Esophagus muscularis mucosa (tissue), 4 donors: ENCODE measurements around the gene RERG. TPM values are rescaled to one million over a fixed set of nuclear protein-coding genes. Genes with fewer than 3 reads are reported as not detected.

Source experiments
- DNase-seq: peaks from one replicate; pipeline ENCODE4 v3.0.0-alpha.2; 2017; ENCODE audit errors: extremely low spot score
- H3K27ac ChIP-seq, 4 donors: fragments of 200-600 bp; sonication (generic); replicated peaks in 1 of 4; 1 replicate in 3 of 4; 2 replicates in 1 of 4; pipeline ENCODE4 v1.5.1; 2016 to 2019; ENCODE audit warnings: mild to moderate bottlenecking in 1 of 4
- H3K27me3 ChIP-seq, 4 donors: fragments of 200-600 bp; sonication (generic); one replicate each; pipeline versions ENCODE4 v1.5.1 to v1.6.0; 2016 to 2019
- H3K36me3 ChIP-seq, 4 donors: fragments of 200-600 bp; sonication (generic); one replicate each; pipeline ENCODE4 v1.5.1; 2016 to 2019
- H3K4me1 ChIP-seq, 4 donors: fragments of 200-600 bp; sonication (generic); one replicate each; pipeline ENCODE4 v1.5.1; 2016 to 2019
- H3K4me3 ChIP-seq, 4 donors: fragments of 200-600 bp; sonication (generic); 1 replicate in 2 of 4; 2 replicates in 2 of 4; pipeline ENCODE4 v1.5.1; 2016 to 2019; ENCODE audit warnings: mild to moderate bottlenecking in 4 of 4, moderate library complexity in 1 of 4
- H3K9me3 ChIP-seq, 4 donors: fragments of 200-600 bp; sonication (generic); 1 replicate in 3 of 4; 2 replicates in 1 of 4; pipeline ENCODE4 v1.5.1; 2016 to 2019
- EP300 ChIP-seq: sonication (generic); formaldehyde crosslinking; IDR thresholded peaks from one replicate; pipeline ENCODE4 v1.6.1; 2017; ENCODE audit warnings: antibody characterized with exemption
- POLR2A ChIP-seq: fragments of 450-650 bp; IDR thresholded peaks from one replicate; pipeline ENCODE4 v1.6.1; 2017; ENCODE audit warnings: antibody characterized with exemption, moderate library complexity, mild to moderate bottlenecking, low read depth
- POLR2AphosphoS5 ChIP-seq, 2 donors: sonication (generic); formaldehyde crosslinking; IDR thresholded peaks; one replicate each; pipeline ENCODE4 v1.6.1; 2017; ENCODE audit warnings: antibody characterized with exemption in 2 of 2
- WGBS: methylation state at CpG from one replicate; pipeline ENCODE4 v1.1.5; 2018; 5-methylcytosine and 5-hydroxymethylcytosine counted together
- intact Hi-C: fragments of 100-400 bp; cut with DNase I; formaldehyde crosslinking; loops from one replicate; pipeline ENCODE4 v1.15.1; 2023
- total RNA-seq, 4 donors: library from RNA; depleted of rRNA; stranded (reverse); fragments of >200 nt; gene quantifications; one replicate each; pipeline versions ENCODE4 v1.1.0 to v1.2.1, GENCODE V29; 2016
- TF ChIP-seq, protein P1 (sequence below), 3 experiments: fragments of 200-600 bp in 2 of 3; fragments of 450-650 bp in 1 of 3; sonication (generic) in 2 of 3; IDR thresholded peaks; one replicate each; pipeline ENCODE4 v1.5.1; 2017 to 2019; ENCODE audit warnings: antibody characterized with exemption in 3 of 3, mild to moderate bottlenecking in 2 of 3, moderate library complexity in 1 of 3

RERG gene
- total RNA-seq, 4 donors from 2014 or later = 5.0 to 15.4 (median 12.7) TPM

DNA sequence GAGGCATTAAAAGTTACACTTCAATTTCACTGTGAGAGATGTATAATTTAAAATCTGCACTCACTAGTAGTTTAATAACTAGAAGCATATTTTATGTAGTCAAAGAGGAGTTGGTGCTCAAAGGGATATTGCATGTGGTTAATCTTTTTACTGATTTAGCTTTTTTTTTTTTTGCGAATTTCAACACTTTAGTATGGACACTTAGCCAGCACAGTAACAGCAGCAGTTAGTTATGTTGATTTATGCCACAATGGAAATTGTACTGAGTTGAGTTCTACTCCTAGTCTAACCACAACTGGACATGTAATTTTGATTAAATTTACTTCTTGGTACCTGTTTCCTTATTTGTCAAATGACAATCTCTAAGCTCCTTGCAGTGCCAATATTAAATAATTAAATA lies 104.2 kb downstream of the RERG start:
- Histone ChIP-seq H3K36me3 (no peaks in the 10 kb centered on the region), H3K27me3 (no peaks in the 10 kb centered on the region), H3K4me1 (peaks cover 0 to 8% (median 5%) of the 10 kb centered on the region in 4 donors), H3K27ac (no peak overlapping the region), H3K4me3 (no peak overlapping the region), H3K9me3 (no peaks in the 10 kb centered on the region)
- 53% methylated on average over 1 of the region's 1 CpG for WGBS
- DNase-seq = no peak
- TF ChIP-seq, protein P1, sequence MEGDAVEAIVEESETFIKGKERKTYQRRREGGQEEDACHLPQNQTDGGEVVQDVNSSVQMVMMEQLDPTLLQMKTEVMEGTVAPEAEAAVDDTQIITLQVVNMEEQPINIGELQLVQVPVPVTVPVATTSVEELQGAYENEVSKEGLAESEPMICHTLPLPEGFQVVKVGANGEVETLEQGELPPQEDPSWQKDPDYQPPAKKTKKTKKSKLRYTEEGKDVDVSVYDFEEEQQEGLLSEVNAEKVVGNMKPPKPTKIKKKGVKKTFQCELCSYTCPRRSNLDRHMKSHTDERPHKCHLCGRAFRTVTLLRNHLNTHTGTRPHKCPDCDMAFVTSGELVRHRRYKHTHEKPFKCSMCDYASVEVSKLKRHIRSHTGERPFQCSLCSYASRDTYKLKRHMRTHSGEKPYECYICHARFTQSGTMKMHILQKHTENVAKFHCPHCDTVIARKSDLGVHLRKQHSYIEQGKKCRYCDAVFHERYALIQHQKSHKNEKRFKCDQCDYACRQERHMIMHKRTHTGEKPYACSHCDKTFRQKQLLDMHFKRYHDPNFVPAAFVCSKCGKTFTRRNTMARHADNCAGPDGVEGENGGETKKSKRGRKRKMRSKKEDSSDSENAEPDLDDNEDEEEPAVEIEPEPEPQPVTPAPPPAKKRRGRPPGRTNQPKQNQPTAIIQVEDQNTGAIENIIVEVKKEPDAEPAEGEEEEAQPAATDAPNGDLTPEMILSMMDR (IDR thresholded peaks at IDR 0.05) = no peak
- no peak for TF ChIP-seq POLR2AphosphoS5 (IDR thresholded peaks at IDR 0.05)
- no peak for TF ChIP-seq EP300
- TF ChIP-seq POLR2A = no peak
- intact Hi-C loops = no loop called here

DNA sequence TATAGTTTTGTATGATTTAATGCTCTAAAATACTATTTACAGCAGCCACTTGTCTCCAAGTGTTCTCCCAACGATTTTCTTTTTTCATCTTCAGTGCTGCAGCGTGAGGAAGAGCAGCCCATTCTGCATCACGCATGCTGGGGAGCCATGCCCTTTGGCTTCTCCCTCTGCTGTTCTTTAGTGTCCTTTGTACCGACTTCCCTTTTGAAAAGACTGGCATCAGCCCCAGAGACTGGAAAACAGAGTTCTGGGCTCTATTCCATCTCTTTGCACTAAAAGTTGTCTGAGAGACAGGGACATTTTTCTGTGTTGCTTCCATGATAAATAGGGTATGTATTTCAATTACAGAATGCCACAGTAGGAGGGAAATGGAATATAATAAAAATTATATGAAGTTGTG lies 105.1 kb downstream of the RERG start:
- no peaks in the 10 kb centered on the region for H3K36me3 ChIP-seq
- no peak for TF ChIP-seq POLR2AphosphoS5 (IDR thresholded peaks at IDR 0.05)
- TF ChIP-seq POLR2A = no peak
- TF ChIP-seq, protein P1 (IDR thresholded peaks at IDR 0.05) = no peak
- no peaks in the 10 kb centered on the region for H3K9me3 ChIP-seq
- intact Hi-C loops = no loop called here
- H3K27ac ChIP-seq = no peak overlapping the region
- peaks cover 0 to 8% (median 5%) of the 10 kb centered on the region in 4 donors for H3K4me1 ChIP-seq
- 33% methylated on average over 4 of the region's 4 CpGs for WGBS
- no peak overlapping the region for H3K4me3 ChIP-seq
- no peaks in the 10 kb centered on the region for H3K27me3 ChIP-seq
- DNase-seq = no peak

DNA sequence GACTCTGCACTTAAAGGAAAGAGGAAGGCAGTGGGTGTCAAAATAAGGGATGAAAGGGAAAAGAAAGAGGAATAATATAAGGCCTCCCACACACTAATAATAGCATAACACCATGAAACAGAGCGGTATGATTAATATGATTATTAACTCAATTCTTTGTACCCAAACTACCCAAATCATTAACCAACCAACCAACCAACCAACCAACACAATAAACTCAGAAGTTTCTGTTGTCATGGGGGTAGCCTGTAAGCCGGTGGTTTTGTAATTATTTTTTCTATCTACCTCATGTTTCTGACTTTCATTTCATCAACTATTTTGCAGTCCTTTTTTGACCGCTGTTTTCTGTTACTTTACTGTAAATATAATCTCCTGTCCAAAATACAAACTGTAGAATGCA lies 105.8 kb downstream of the RERG start:
- Histone ChIP-seq H3K9me3 (no peaks in the 10 kb centered on the region), H3K27me3 (no peaks in the 10 kb centered on the region), H3K4me3 (no peak overlapping the region), H3K4me1 (peaks cover 0 to 8% (median 5%) of the 10 kb centered on the region in 4 donors), H3K27ac (no peak overlapping the region), H3K36me3 (no peaks in the 10 kb centered on the region)
- TF ChIP-seq POLR2A = no peak
- TF ChIP-seq, protein P1 (IDR thresholded peaks at IDR 0.05) = no peak
- no peak for TF ChIP-seq EP300
- no peak for TF ChIP-seq POLR2AphosphoS5 (IDR thresholded peaks at IDR 0.05)
- intact Hi-C loops = no loop called here
- WGBS = 88% methylated on average over 3 of the region's 3 CpGs
- no peak for DNase-seq

DNA sequence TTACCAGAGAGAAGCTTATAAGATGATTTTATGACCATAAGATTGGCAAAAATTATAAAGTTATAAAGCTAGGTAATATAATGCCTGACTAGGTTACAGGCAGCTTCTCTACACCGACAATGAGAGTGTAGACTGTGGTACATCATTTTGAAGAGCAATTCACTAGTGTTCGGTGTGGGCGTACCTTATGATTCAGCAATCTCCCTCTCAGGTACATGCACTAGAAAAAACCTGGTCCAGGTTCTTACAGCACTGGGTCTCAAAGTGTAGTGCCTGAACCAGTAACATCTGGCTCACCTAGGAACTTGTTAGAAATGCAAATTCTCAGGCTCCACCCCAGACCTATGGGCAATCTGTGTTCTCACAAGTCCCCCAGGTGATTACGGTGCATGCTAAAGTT lies 106.7 kb downstream of the RERG start:
- Histone ChIP-seq H3K4me3 (no peak overlapping the region), H3K27me3 (no peaks in the 10 kb centered on the region), H3K27ac (no peak overlapping the region), H3K36me3 (no peaks in the 10 kb centered on the region), H3K9me3 (no peaks in the 10 kb centered on the region), H3K4me1 (peaks cover 0 to 8% (median 5%) of the 10 kb centered on the region in 4 donors)
- 92% methylated on average over 4 of the region's 4 CpGs for WGBS
- TF ChIP-seq EP300 (no peak), POLR2AphosphoS5 (IDR thresholded peaks at IDR 0.05) (no peak), POLR2A (no peak)
- TF ChIP-seq, protein P1 (IDR thresholded peaks at IDR 0.05) = no peak
- intact Hi-C loops = no loop called here
- no peak for DNase-seq

DNA sequence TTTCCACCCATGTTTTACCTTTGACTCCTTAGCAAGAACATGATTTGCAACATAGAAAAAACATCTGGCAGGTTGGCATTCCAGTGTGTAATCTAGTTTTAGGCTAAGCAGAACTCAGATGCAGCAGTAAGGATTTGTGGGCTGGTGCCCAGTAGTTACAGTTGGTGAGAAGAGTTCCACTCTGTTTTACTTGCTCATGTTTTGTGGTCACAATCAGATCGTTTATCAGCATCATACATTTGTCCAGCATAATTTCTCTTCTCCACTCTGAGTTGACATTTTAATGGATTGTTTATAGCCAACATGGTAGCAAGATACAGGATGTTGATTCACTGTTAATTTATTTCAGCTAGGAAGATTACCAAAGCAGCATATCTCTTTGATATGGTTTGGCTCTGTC lies 128.4 kb downstream of the RERG start:
- Histone ChIP-seq H3K27me3 (no peaks in the 10 kb centered on the region), H3K4me3 (no peak overlapping the region), H3K27ac (no peak overlapping the region), H3K36me3 (no peaks in the 10 kb centered on the region), H3K4me1 (no peaks in the 10 kb centered on the region), H3K9me3 (no peaks in the 10 kb centered on the region)
- TF ChIP-seq EP300 (no peak), POLR2A (no peak), POLR2AphosphoS5 (IDR thresholded peaks at IDR 0.05) (no peak)
- TF ChIP-seq, protein P1 (IDR thresholded peaks at IDR 0.05) = no peak
- DNase-seq = no peak
- 57% methylated on average over 1 of the region's 1 CpG for WGBS
- intact Hi-C loops = no loop called here
